Pancreas (tissue), 10 donors: ENCODE data around the gene RREB1. TPM values are rescaled to one million over a fixed set of nuclear protein-coding genes. Genes with fewer than 3 reads are reported as not detected.

Source experiments
- ATAC-seq, 4 donors: fragments of 200-7000 bp; cut with Tn5 transposase; one replicate each; pipeline versions ENCODE4 v1.8.0 to v1.9.1; 2020; ENCODE audit warnings: mild to moderate bottlenecking in 4 of 4, moderate library complexity in 4 of 4
- DNase-seq, 6 donors: peaks; one replicate each; pipeline ENCODE4 v3.0.0-alpha.2; 2020
- FAIRE-seq: peaks from 2 replicates; lab custom pipeline; 2012; peaks lifted over from hg19 to GRCh38; lab: Jason Lieb, UNC
- H3K27ac ChIP-seq, 4 donors: fragments of 200-600 bp; sonication (generic); 1 replicate in 3 of 4; 2 replicates in 1 of 4; pipeline versions ENCODE4 v1.5.0 to v1.8.0; 2020
- H3K27me3 ChIP-seq, 4 donors: fragments of 200-600 bp; one replicate each; pipeline ENCODE4 v1.8.0; 2021
- H3K36me3 ChIP-seq, 3 donors: fragments of 200-600 bp; sonication (generic) in 1 of 3; one replicate each; pipeline versions ENCODE4 v1.5.0 to v1.8.0; 2020 to 2021
- H3K4me1 ChIP-seq, 3 donors: fragments of 200-600 bp; one replicate each; pipeline ENCODE4 v1.8.0; 2021
- H3K4me3 ChIP-seq, 4 donors: fragments of 200-600 bp; sonication (generic) in 2 of 4; one replicate each; pipeline versions ENCODE4 v1.5.0 to v1.8.0; 2020 to 2021
- H3K9me3 ChIP-seq, 4 donors: fragments of 200-600 bp; one replicate each; pipeline ENCODE4 v1.8.0; 2021
- WGBS, 2 donors: extraction: QIAGEN DNeasy Blood & Tissue Kit; methylation state at CpG; one replicate each; pipeline ENCODE4 v1.1.7; 2013; 5-methylcytosine and 5-hydroxymethylcytosine counted together
- intact Hi-C, 3 donors: fragments of 100-400 bp; cut with DNase I; formaldehyde crosslinking; loops; one replicate each; pipeline versions ENCODE4 v1.11.1 to v1.14.2; 2022
- polyA plus RNA-seq, 2 donors: library from polyadenylated mRNA; stranded (reverse); fragments of 200-250 nt; gene quantifications; one replicate each; pipeline ENCODE4 v1.2.3, GENCODE V29; 2013
- total RNA-seq, 6 donors: library from RNA; stranded (reverse); fragmentation: NEBNext Ultra II Directional in 4 of 6; extraction: Animal tissue kit (Norgen Biotek cat#: 25700) in 4 of 6; gene quantifications; one replicate each; pipeline versions ENCODE4 v1.2.1 to v1.2.4, GENCODE V29; 2021 to 2023
- TF ChIP-seq, protein P1 (sequence below), 4 donors: fragments of 200-600 bp; sonication (generic) in 3 of 4; IDR thresholded peaks; one replicate each; pipeline versions ENCODE4 v1.5.0 to v1.8.0; 2021; ENCODE audit warnings: antibody characterized with exemption in 4 of 4
- donor health status: healthy with polysubstance abuse.
- donor health status: DM: no; HTN: no; CAD: no; lungs with moderate emphysema.
- donor health status: DM: no; HTN: no; CAD: no.
- donor health status: control.
- donor health status: control.
- donor health status: Bipolar disorder and iron deficiency.
- donor health status: DM: yes; HTN: yes; CAD: no.
- donor health status: DM: no; HTN: no; CAD: no.
- donor health status: DM: no; HTN: no; CAD: no.
- donor health status: DM: yes; HTN: yes; CAD: no.

Gene RREB1
- total and polyA plus RNA-seq, 8 donors: 8.9 to 45.3 (median 29.1) TPM

DNA sequence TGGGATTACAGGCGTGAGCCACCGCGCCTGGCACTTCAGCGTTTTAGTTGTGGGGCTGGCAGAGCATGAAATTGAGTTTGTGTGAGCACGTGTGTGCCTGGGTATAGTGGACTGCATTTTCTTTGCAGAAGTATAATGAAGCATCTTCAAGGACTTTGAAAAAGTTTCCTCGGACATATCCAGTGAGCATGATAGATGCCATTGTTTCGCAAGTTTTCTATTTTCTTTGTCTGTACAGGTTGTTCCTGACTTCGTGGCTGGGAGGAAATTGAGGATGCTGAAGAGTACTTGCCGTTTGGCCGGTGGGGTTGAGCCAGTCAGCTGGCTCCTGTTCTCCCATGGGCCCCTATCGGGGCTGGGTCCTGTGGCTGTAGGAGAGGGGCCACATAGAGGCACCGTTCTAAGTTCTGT lies 55.9 kb downstream of the RREB1 start:
- FAIRE-seq: no peak
- Histone ChIP-seq H3K9me3 (no peaks in the 10 kb centered on the region), H3K4me1 (peaks cover 0 to 50% (median 35%) of the 10 kb centered on the region in 3 donors), H3K27me3 (no peaks in the 10 kb centered on the region), H3K36me3 (no peaks in the 10 kb centered on the region), H3K27ac (no peak overlapping the region), H3K4me3 (no peak overlapping the region)
- TF ChIP-seq, protein P1, sequence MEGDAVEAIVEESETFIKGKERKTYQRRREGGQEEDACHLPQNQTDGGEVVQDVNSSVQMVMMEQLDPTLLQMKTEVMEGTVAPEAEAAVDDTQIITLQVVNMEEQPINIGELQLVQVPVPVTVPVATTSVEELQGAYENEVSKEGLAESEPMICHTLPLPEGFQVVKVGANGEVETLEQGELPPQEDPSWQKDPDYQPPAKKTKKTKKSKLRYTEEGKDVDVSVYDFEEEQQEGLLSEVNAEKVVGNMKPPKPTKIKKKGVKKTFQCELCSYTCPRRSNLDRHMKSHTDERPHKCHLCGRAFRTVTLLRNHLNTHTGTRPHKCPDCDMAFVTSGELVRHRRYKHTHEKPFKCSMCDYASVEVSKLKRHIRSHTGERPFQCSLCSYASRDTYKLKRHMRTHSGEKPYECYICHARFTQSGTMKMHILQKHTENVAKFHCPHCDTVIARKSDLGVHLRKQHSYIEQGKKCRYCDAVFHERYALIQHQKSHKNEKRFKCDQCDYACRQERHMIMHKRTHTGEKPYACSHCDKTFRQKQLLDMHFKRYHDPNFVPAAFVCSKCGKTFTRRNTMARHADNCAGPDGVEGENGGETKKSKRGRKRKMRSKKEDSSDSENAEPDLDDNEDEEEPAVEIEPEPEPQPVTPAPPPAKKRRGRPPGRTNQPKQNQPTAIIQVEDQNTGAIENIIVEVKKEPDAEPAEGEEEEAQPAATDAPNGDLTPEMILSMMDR (IDR thresholded peaks at IDR 0.05): no peak
- WGBS, 2 donors: 82 to 91% methylated on average over 12 of the region's 12 CpGs
- no peak for DNase-seq
- no peak for ATAC-seq
- intact Hi-C loops: no loop called here

DNA sequence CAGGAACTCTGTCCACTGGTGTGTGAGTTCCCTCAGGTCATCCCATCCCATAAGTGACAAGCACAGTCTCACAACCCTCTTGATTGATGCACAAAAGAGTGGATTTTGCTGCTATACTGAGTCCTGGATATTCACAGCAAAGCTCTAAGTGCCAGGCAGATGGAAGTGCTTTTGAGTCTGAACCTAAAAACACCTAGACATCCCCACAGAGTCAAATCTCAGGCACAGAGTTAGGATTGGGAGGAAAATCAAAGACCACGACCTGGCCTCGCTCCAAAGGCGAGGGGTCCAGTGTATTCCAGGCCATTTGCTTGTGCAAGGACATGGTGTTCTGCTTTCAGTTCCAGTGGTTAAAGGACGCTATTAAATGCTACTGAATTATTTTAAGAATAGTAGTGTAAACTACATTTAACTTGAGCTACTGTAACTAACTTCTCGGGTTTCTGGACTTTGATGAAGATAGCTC lies 56.8 kb downstream of the RREB1 start:
- DNase-seq (no peak), FAIRE-seq (no peak), ATAC-seq (no peak)
- Histone ChIP-seq H3K9me3 (no peaks in the 10 kb centered on the region), H3K27me3 (no peaks in the 10 kb centered on the region), H3K36me3 (no peaks in the 10 kb centered on the region), H3K4me1 (peaks cover 3 to 59% (median 39%) of the 10 kb centered on the region in 3 donors), H3K27ac (peak overlapping the region in 1 of 4 donors; percentile 18), H3K4me3 (no peak overlapping the region)
- 64 to 65% methylated on average over 5 of the region's 5 CpGs for WGBS, 2 donors
- TF ChIP-seq, protein P1 (IDR thresholded peaks at IDR 0.05): no peak
- intact Hi-C loops: no loop called here

DNA sequence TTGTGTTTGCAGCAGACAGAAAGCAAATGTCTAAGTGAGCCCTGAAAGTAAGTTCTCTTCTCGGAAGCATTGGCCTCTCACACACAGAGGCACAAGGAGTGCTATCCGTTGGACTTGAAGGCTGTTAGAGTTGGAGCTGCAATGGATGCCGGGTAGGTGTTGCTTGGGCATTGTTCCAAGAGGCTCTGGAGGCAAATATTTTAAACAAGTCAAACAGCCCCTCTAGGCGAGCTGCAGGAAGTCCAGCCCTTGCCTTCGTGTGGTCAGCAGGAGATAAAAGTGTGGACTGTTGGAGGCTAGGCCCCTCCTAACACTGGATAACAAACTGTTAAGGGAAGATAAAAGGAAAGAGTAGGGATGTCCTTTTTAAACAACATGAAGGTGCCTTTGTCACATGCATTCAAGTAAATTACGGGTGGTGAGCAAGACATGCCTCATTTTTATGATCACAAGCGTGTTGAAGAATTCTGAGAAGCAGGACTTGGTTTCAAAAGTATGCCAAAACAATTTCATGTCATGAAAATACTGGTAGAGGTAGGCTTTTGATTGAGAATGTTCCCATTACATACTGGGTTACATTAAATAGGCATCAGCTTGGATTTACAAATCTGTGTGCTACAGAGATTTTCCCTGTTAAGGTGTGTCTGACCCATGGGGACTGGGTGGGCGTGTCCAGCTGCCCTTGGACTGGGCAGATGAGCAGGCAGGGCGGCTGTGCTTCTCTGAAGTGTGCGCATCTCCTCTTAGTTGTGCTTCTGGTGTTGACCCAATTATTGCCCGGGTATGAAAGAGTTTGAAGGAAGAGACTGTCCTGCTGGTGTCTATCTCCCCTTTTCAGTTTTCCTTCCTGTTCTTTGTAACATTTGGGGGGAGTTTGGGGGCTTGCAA lies 57.5 kb downstream of the RREB1 start:
- ATAC-seq (peak in 1 of 4 donors; percentile 26), DNase-seq (no peak), FAIRE-seq (no peak)
- no peaks in the 10 kb centered on the region for H3K9me3 ChIP-seq
- TF ChIP-seq, protein P1 (IDR thresholded peaks at IDR 0.05): no peak
- WGBS, 2 donors: 50 to 53% methylated on average over 11 of the region's 11 CpGs
- H3K27ac ChIP-seq: peak overlapping the region in 1 of 4 donors; percentile 18
- no peaks in the 10 kb centered on the region for H3K27me3 ChIP-seq
- no peak overlapping the region for H3K4me3 ChIP-seq
- intact Hi-C loops: no loop called here
- H3K4me1 ChIP-seq: peaks cover 8 to 59% (median 36%) of the 10 kb centered on the region in 3 donors
- H3K36me3 ChIP-seq: no peaks in the 10 kb centered on the region

DNA sequence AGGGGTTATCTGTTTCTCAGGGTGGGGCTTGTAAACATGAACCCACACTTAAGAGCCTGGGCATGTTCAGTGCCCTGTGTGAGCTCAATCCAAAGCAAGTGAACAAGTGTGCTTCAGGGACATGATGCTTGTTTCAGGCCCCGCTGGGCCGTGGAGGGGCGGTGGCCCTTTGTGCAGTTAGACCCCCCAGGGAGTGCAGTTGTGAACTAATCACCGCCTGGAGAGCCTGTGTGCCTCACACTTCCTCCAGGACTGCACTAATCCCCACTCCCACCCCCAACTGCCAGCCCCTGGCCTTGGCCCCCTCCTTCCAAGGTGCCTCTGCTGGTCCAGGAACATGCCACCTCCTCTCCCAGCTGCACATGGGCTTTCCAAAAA lies 58.1 kb downstream of the RREB1 start:
- no peak for DNase-seq
- intact Hi-C loops: no loop called here
- H3K4me3 ChIP-seq: no peak overlapping the region
- no peaks in the 10 kb centered on the region for H3K27me3 ChIP-seq
- WGBS, 2 donors: 79 to 88% methylated on average over 4 of the region's 4 CpGs
- peak overlapping the region in 1 of 4 donors; percentile 2 for H3K27ac ChIP-seq
- no peaks in the 10 kb centered on the region for H3K9me3 ChIP-seq
- H3K4me1 ChIP-seq: peaks cover 8 to 59% (median 36%) of the 10 kb centered on the region in 3 donors
- no peak for ATAC-seq
- TF ChIP-seq, protein P1 (IDR thresholded peaks at IDR 0.05): no peak
- no peak for FAIRE-seq
- no peaks in the 10 kb centered on the region for H3K36me3 ChIP-seq
